Mammary epithelial cell (primary cell): ENCODE measurements around the gene TTC19.

ENCODE experiments used
- CTCF ChIP-seq, 2 donors: IDR thresholded peaks in 1 of 2; conservative IDR thresholded peaks in 1 of 2; 2 replicates each; pipeline ENCODE4 v1.5.1; 2011 to 2012; ENCODE audit warnings: inconsistent platforms in 2 of 2, low read length in 2 of 2, mild to moderate bottlenecking in 2 of 2, control low read depth in 1 of 2, low read depth in 1 of 2; ENCODE audit not compliant: insufficient read depth in 1 of 2; ENCODE audit errors: extremely low read depth in 1 of 2
- EZH2 ChIP-seq: IDR thresholded peaks from 2 replicates; pipeline ENCODE4 v1.6.1; 2012; ENCODE audit warnings: low read length, inconsistent platforms, borderline replicate concordance

- no peak for TF ChIP-seq CTCF (conservative IDR thresholded peaks at IDR 0.05 in 1 of 2, IDR thresholded peaks at IDR 0.05 in 1 of 2; ENCODE audit: extremely low read depth in 1 of 2, insufficient read depth in 1 of 2, low read depth in 1 of 2, low read length in 2 of 2)
- TF ChIP-seq EZH2 = no peak
These were observed 47.5 kb upstream of the TTC19 start for GRCh38 chr17:15952048-15952532.
